CD4-positive, CD25-positive, alpha-beta regulatory T cell (primary cell): ENCODE data around the gene BTBD16. TPM values are rescaled to one million over a fixed set of nuclear protein-coding genes. Genes with fewer than 3 reads are reported as not detected.

ENCODE experiments used
- ATAC-seq, 2 donors: fragments of 150-1000 bp; cut with Tn5 transposase; one replicate each; pipeline ENCODE4 v1.10.0; 2021; ENCODE audit warnings: low read depth in 2 of 2, moderate number of reproducible peaks in 2 of 2, moderate library complexity in 1 of 2
- DNase-seq, 3 donors: peaks; one replicate each; pipeline versions ENCODE4 v3.0.0 to v3.0.0-alpha.2; 2012 to 2022; ENCODE audit warnings: mixed read lengths in 1 of 3
- H3K27ac ChIP-seq: one replicate; pipeline ENCODE4 v1.7.0; 2013; ENCODE audit warnings: mild to moderate bottlenecking, low read length; ENCODE audit not compliant: insufficient read depth, poor library complexity, severe bottlenecking
- H3K27me3 ChIP-seq: one replicate; pipeline ENCODE4 v1.7.0; 2013; ENCODE audit warnings: low read length; ENCODE audit not compliant: control insufficient read depth, insufficient read depth
- H3K36me3 ChIP-seq: one replicate; pipeline ENCODE4 v1.7.0; 2013; ENCODE audit warnings: mild to moderate bottlenecking, low read length, moderate library complexity; ENCODE audit not compliant: control insufficient read depth, insufficient read depth
- H3K4me1 ChIP-seq: 2 replicates; pipeline ENCODE4 v1.7.0; 2013; ENCODE audit warnings: mild to moderate bottlenecking, low read length; ENCODE audit not compliant: insufficient read depth, control insufficient read depth, poor library complexity, severe bottlenecking
- H3K4me3 ChIP-seq: one replicate; pipeline ENCODE4 v1.7.0; 2013; ENCODE audit warnings: low read depth, mild to moderate bottlenecking, low read length, moderate library complexity
- H3K9me3 ChIP-seq, 2 experiments: 1 replicate in 1 of 2; 2 replicates in 1 of 2; pipeline ENCODE4 v1.7.0; 2013; ENCODE audit warnings: low read length in 2 of 2, mild to moderate bottlenecking in 1 of 2, moderate library complexity in 1 of 2; ENCODE audit not compliant: control insufficient read depth in 2 of 2
- H3K27ac Mint-ChIP-seq, 3 donors: one replicate each; pipeline ENCODE4 v1.8.0; 2020 to 2022; ENCODE audit warnings: mild to moderate bottlenecking in 3 of 3, mixed read lengths in 3 of 3, moderate library complexity in 2 of 3
- H3K27me3 Mint-ChIP-seq: one replicate; pipeline ENCODE4 v1.8.0; 2022; ENCODE audit warnings: mild to moderate bottlenecking, mixed read lengths
- H3K36me3 Mint-ChIP-seq: one replicate; pipeline ENCODE4 v1.8.0; 2020; ENCODE audit warnings: mixed read lengths
- H3K4me1 Mint-ChIP-seq, 4 donors: one replicate each; pipeline ENCODE4 v1.8.0; 2020 to 2022; ENCODE audit warnings: mixed read lengths in 4 of 4, mild to moderate bottlenecking in 1 of 4
- H3K4me3 Mint-ChIP-seq, 4 donors: one replicate each; pipeline ENCODE4 v1.8.0; 2020 to 2022; ENCODE audit warnings: mild to moderate bottlenecking in 4 of 4, mixed read lengths in 4 of 4, moderate library complexity in 3 of 4
- H3K9me3 Mint-ChIP-seq, 7 donors: one replicate each; pipeline ENCODE4 v1.8.0; 2020 to 2022; ENCODE audit warnings: mixed read lengths in 7 of 7, mild to moderate bottlenecking in 3 of 7, moderate library complexity in 2 of 7
- polyA plus RNA-seq, 4 donors: library from polyadenylated mRNA; unstranded; fragments of 300-500 nt; fragmentation: Illumina TruSeq; gene quantifications; one replicate each; pipeline ENCODE4 v1.2.3, GENCODE V29; 2021
- total RNA-seq: library from RNA; stranded (reverse); gene quantifications from one replicate; pipeline ENCODE4 v1.2.3, GENCODE V29; 2022

The BTBD16 gene
- total and polyA plus RNA-seq, 5 donors from 2014 or later, result 0.12 to 0.15 TPM; not detected in 3

DNA sequence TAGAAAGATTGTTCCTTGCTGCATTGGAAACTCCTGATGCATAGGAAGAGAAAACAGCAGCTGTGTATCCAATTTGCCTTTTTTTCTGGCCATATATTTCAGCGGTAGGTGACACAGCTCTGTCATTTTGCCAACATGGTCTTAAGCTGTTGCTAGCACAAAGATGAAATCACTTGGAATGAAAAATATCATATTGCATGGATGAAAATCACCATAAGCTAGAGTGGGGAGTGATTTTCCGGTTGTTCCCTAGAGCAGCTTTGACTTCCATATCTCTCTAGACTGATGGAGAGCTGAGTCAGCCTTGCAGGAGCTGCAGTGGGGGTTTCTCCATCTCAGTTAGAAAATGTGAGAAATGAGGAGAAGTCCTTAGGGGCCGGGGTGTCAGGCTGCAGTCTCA is 38.3 kb upstream of the BTBD16 start:
- no peak overlapping the region for H3K4me3 ChIP-seq
- Mint-ChIP-seq H3K27ac (no peak overlapping the region), H3K36me3 (no peaks in the 10 kb centered on the region), H3K4me1 (no peaks in the 10 kb centered on the region), H3K27me3 (peaks cover 5% of the 10 kb centered on the region), H3K4me3 (no peak overlapping the region), H3K9me3 (no peaks in the 10 kb centered on the region)
- DNase-seq, result no peak
- H3K9me3 ChIP-seq, result no peaks in the 10 kb centered on the region
- H3K27ac ChIP-seq, result no peak overlapping the region
- no peaks in the 10 kb centered on the region for H3K4me1 ChIP-seq
- H3K36me3 ChIP-seq, result no peaks in the 10 kb centered on the region
- no peaks in the 10 kb centered on the region for H3K27me3 ChIP-seq
- no peak for ATAC-seq

DNA sequence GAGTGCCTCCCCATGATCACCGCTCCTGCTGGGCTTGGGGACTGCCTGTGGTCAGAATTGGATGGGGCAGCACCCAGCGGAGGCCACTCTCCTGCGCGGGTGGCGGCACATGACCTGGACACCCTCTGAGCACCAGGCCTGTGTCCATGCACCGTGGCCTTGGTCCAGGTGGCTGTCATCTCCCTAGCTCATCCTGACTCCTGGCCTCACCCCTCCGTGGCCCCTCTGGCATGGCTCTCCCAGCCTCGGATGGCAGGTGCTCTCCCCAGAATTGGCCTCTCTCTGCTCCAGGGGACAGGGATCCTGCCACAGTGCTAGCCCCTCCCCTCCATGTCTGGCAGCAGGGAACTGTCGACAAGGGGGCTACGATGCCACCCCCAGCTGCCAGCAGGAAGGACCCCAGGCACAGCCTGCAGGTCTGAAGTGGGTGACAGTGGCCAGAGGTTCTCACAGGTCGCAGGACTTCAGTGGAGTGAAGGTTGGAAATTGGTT is 37.2 kb upstream of the BTBD16 start:
- no peak for ATAC-seq
- H3K27me3 ChIP-seq, result no peaks in the 10 kb centered on the region
- Mint-ChIP-seq H3K4me3 (no peak overlapping the region), H3K9me3 (no peaks in the 10 kb centered on the region), H3K4me1 (no peaks in the 10 kb centered on the region), H3K27ac (no peak overlapping the region), H3K27me3 (peaks cover 5% of the 10 kb centered on the region), H3K36me3 (no peaks in the 10 kb centered on the region)
- no peak overlapping the region for H3K4me3 ChIP-seq
- no peak overlapping the region for H3K27ac ChIP-seq
- H3K4me1 ChIP-seq, result no peaks in the 10 kb centered on the region
- H3K9me3 ChIP-seq, result no peaks in the 10 kb centered on the region
- DNase-seq, result no peak
- H3K36me3 ChIP-seq, result no peaks in the 10 kb centered on the region

DNA sequence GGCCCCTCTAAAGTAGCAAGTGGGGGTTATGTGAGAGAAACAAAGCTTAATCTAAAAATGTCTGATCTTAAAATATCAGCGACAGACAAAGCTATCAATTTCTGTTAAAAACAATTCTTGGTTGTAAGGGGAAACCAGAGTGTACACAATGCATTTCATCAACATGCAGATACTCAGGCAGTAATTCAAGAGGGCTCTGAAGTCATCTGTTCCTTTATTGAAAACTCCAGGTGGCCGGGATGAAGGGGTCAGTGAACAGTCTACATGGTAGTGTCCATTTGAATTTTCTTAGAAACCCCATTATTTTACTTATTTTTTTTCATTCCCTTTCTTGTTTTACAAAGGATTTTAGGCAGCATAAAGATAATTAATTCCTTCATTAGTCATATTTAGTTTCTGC is 36.7 kb upstream of the BTBD16 start:
- no peaks in the 10 kb centered on the region for H3K27me3 ChIP-seq
- peaks cover 5% of the 10 kb centered on the region for H3K27me3 Mint-ChIP-seq
- H3K36me3 Mint-ChIP-seq, result no peaks in the 10 kb centered on the region
- no peak overlapping the region for H3K4me3 Mint-ChIP-seq
- no peaks in the 10 kb centered on the region for H3K4me1 ChIP-seq
- DNase-seq (no peak), ATAC-seq (no peak)
- H3K9me3 ChIP-seq, result no peaks in the 10 kb centered on the region
- no peaks in the 10 kb centered on the region for H3K4me1 Mint-ChIP-seq
- no peaks in the 10 kb centered on the region for H3K36me3 ChIP-seq
- H3K27ac Mint-ChIP-seq, result no peak overlapping the region
- H3K4me3 ChIP-seq, result no peak overlapping the region
- no peak overlapping the region for H3K27ac ChIP-seq
- no peaks in the 10 kb centered on the region for H3K9me3 Mint-ChIP-seq

DNA sequence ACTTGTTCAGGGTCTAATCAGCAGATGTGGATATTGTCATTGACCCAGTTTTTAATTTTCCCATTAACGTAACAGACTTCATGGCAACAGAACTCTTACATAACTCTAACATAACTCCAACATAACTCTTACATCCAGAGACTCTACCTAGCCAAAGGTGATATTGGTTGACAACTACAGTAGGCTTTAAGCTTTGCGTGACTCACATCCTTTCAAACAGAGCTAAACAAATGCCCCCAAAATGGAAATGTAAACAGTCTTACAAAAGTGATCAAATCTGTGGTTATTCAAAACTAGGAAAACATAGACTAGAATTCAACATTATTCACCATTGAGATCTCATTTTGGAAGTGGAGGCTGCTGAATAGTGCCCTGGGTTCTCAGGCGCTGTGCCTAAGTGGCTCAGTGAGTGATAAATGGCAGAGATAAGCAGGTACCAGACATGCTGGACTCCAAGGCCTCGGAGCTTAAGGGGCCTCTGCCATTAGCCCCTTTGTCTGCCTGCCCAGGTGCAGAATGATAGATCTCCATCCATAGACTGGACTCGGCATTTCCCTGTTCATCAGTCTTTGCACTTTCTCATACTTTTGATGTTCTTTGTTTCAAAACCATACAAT is 34.3 kb upstream of the BTBD16 start:
- no peaks in the 10 kb centered on the region for H3K27me3 ChIP-seq
- no peak for ATAC-seq
- H3K36me3 Mint-ChIP-seq, result no peaks in the 10 kb centered on the region
- no peaks in the 10 kb centered on the region for H3K27me3 Mint-ChIP-seq
- H3K4me1 Mint-ChIP-seq, result no peaks in the 10 kb centered on the region
- no peaks in the 10 kb centered on the region for H3K9me3 ChIP-seq
- H3K9me3 Mint-ChIP-seq, result no peaks in the 10 kb centered on the region
- DNase-seq, result no peak
- H3K27ac ChIP-seq, result no peak overlapping the region
- H3K4me1 ChIP-seq, result no peaks in the 10 kb centered on the region
- H3K27ac Mint-ChIP-seq, result no peak overlapping the region
- no peak overlapping the region for H3K4me3 ChIP-seq
- no peak overlapping the region for H3K4me3 Mint-ChIP-seq
- H3K36me3 ChIP-seq, result no peaks in the 10 kb centered on the region

DNA sequence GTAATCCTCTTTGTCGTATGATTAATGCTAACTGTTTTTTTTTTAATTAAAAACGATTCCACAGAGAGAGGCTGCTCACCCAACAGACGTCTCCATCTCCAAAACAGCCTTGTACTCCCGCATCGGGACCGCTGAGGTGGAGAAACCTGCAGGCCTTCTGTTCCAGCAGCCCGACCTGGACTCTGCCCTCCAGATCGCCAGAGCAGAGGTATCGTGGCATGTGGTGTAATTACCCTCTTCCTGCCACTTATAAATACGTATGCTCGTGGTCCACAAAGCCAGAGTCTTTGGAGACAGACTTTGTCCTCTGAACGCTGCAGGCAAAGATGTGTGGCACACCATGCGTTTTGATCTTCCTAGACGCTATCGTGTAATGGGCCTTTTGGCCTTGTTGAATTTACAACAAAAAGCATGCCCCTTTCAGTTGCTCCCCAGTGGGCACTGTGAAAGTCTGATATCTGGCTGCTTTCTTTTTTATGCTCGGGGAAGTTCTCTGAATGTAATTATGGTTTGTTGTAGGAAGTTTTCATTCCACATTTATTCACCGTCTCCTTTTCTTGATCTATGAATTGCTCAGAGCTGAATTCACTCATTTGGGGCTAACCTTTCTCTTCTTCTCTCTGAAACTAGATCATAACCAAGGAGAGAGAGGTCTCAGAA is 33.6 kb upstream of the BTBD16 start:
- no peak overlapping the region for H3K27ac Mint-ChIP-seq
- Histone ChIP-seq H3K27me3 (no peaks in the 10 kb centered on the region), H3K4me3 (no peak overlapping the region), H3K36me3 (no peaks in the 10 kb centered on the region), H3K27ac (no peak overlapping the region), H3K4me1 (no peaks in the 10 kb centered on the region), H3K9me3 (no peaks in the 10 kb centered on the region)
- no peaks in the 10 kb centered on the region for H3K36me3 Mint-ChIP-seq
- no peaks in the 10 kb centered on the region for H3K27me3 Mint-ChIP-seq
- H3K9me3 Mint-ChIP-seq, result no peaks in the 10 kb centered on the region
- no peak for DNase-seq
- H3K4me1 Mint-ChIP-seq, result no peaks in the 10 kb centered on the region
- no peak for ATAC-seq
- no peak overlapping the region for H3K4me3 Mint-ChIP-seq

DNA sequence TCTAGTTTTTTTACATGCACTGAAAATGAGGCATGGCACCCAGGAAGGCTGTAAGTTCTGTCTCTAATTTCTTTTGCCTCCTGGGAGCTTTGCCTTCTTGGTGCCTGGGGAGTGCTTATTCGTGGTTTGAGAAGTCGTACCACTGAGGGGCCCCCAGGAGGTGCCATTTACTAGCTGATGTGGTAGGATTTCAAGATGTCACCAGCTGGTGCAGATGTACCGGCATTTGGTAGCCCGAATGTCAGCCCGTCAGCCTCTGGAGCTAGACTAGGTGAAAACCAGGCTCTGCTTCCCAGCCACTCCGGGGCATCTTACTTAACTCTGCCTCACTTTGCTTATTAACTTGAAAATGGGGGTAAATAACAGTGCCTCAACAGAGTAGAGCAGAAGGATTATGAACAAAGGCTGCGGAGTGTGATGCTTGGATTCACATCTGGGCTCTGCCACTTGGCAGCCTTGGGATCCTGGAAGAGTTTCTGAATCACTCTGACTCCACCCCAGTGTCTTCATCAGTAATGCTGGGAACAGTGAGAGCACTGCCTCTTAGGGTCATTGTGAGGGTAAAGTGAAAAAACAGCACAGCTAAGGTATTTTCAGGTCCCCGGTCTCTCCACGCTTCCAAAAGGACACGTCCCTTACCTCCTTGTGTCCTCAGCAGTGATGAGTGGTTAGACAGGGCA is 31.4 kb upstream of the BTBD16 start:
- H3K4me3 ChIP-seq, result no peak overlapping the region
- no peak overlapping the region for H3K4me3 Mint-ChIP-seq
- H3K4me1 ChIP-seq, result no peaks in the 10 kb centered on the region
- ATAC-seq (no peak), DNase-seq (no peak)
- H3K27ac ChIP-seq, result no peak overlapping the region
- H3K36me3 ChIP-seq, result no peaks in the 10 kb centered on the region
- no peaks in the 10 kb centered on the region for H3K27me3 ChIP-seq
- no peaks in the 10 kb centered on the region for H3K4me1 Mint-ChIP-seq
- no peaks in the 10 kb centered on the region for H3K9me3 Mint-ChIP-seq
- H3K9me3 ChIP-seq, result no peaks in the 10 kb centered on the region
- H3K27ac Mint-ChIP-seq, result no peak overlapping the region
- H3K36me3 Mint-ChIP-seq, result no peaks in the 10 kb centered on the region
- no peaks in the 10 kb centered on the region for H3K27me3 Mint-ChIP-seq

DNA sequence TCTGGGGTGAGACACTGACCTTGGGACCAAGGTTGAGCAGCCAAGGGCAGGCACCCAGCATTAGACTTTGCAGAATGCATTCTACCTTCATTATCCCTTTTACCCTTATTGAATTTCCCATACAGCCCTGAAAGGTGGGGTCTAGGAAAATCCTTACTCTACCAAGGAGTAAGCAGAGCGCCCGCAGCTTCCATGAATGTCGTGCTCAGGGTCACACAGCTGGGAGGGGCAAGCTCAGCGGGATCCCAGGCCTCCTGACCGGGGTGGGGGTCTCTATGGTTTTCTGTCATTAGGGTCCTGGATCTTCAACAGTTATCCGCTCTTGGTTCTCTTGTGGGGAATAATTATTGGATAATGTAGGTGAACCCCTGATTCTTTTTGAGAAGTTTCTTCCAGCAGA is 30.7 kb upstream of the BTBD16 start:
- Mint-ChIP-seq H3K4me3 (no peak overlapping the region), H3K4me1 (no peaks in the 10 kb centered on the region), H3K27ac (no peak overlapping the region), H3K27me3 (no peaks in the 10 kb centered on the region), H3K36me3 (no peaks in the 10 kb centered on the region), H3K9me3 (peaks cover 0 to 1% (median 0%) of the 10 kb centered on the region in 7 donors)
- ATAC-seq, result no peak
- no peaks in the 10 kb centered on the region for H3K36me3 ChIP-seq
- H3K4me3 ChIP-seq, result no peak overlapping the region
- H3K9me3 ChIP-seq, result no peaks in the 10 kb centered on the region
- DNase-seq, result no peak
- H3K27me3 ChIP-seq, result no peaks in the 10 kb centered on the region
- no peak overlapping the region for H3K27ac ChIP-seq
- H3K4me1 ChIP-seq, result no peaks in the 10 kb centered on the region
